Common myeloid progenitor, CD34-positive (primary cell): Measurements from ENCODE around the gene SCMH1.

Experiments
- CTCF ChIA-PET: fragments of 350-600 bp; sonication (Branson Sonifier 250); formaldehyde crosslinking; loops from one replicate; lab custom pipeline; 2021; ENCODE audit warnings: antibody characterized with exemption; lab: Charles Lee
- POLR2A ChIA-PET: fragments of 350-600 bp; sonication (Branson Sonifier 250); formaldehyde crosslinking; loops from one replicate; lab custom pipeline; 2021; ENCODE audit warnings: antibody characterized with exemption; lab: Charles Lee
- DNase-seq, 3 donors: peaks; one replicate each; pipeline versions ENCODE4 v3.0.0 to v3.0.0-alpha.2; 2013
- H3K27ac ChIP-seq, 2 experiments: 1 replicate in 1 of 2; 2 replicates in 1 of 2; pipeline ENCODE4 v1.7.0; 2013; ENCODE audit warnings: inconsistent platforms in 2 of 2, low read length in 2 of 2, mild to moderate bottlenecking in 2 of 2, low read depth in 1 of 2, moderate library complexity in 1 of 2; ENCODE audit not compliant: severe bottlenecking in 2 of 2, insufficient read depth in 1 of 2, poor library complexity in 1 of 2
- H3K27me3 ChIP-seq, 5 experiments: replicated peaks in 2 of 5; 1 replicate in 3 of 5; 2 replicates in 2 of 5; pipeline versions ENCODE4 v1.6.1 to v1.7.0; 2013; ENCODE audit warnings: low read length in 4 of 5, mild to moderate bottlenecking in 2 of 5, moderate library complexity in 2 of 5, inconsistent platforms in 1 of 5; ENCODE audit not compliant: insufficient read depth in 5 of 5, control insufficient read depth in 4 of 5
- H3K36me3 ChIP-seq, 4 experiments: 1 replicate in 2 of 4; 2 replicates in 2 of 4; pipeline versions ENCODE4 v1.6.1 to v1.7.0; 2013; ENCODE audit warnings: low read length in 3 of 4, control low read depth in 1 of 4, mild to moderate bottlenecking in 1 of 4; ENCODE audit not compliant: control insufficient read depth in 4 of 4, insufficient read depth in 4 of 4
- H3K4me1 ChIP-seq, 4 experiments: 1 replicate in 3 of 4; 2 replicates in 1 of 4; pipeline versions ENCODE4 v1.6.1 to v1.7.1; 2013; ENCODE audit warnings: low read length in 3 of 4, mild to moderate bottlenecking in 3 of 4, control low read depth in 1 of 4, inconsistent platforms in 1 of 4, moderate library complexity in 1 of 4; ENCODE audit not compliant: control insufficient read depth in 4 of 4, insufficient read depth in 4 of 4; ENCODE audit errors: control extremely low read depth in 1 of 4
- H3K4me3 ChIP-seq, 7 experiments: 1 replicate in 4 of 7; 2 replicates in 3 of 7; pipeline versions ENCODE4 v1.5.1 to v1.7.0; 2013; ENCODE audit warnings: mild to moderate bottlenecking in 7 of 7, low read length in 6 of 7, moderate library complexity in 6 of 7, inconsistent platforms in 2 of 7, low read depth in 2 of 7, control low read depth in 1 of 7; ENCODE audit not compliant: insufficient read depth in 4 of 7, control insufficient read depth in 1 of 7; ENCODE audit errors: extremely low read depth in 1 of 7
- H3K9me3 ChIP-seq, 5 experiments: 1 replicate in 4 of 5; 2 replicates in 1 of 5; pipeline versions ENCODE4 v1.6.1 to v1.7.1; 2013; ENCODE audit warnings: low read length in 4 of 5, mild to moderate bottlenecking in 2 of 5, inconsistent platforms in 1 of 5, low read depth in 1 of 5, moderate library complexity in 1 of 5; ENCODE audit not compliant: control insufficient read depth in 4 of 5, insufficient read depth in 2 of 5; ENCODE audit errors: control extremely low read depth in 1 of 5
- WGBS: methylation state at CpG from one replicate; pipeline ENCODE4 v1.1.5; 2013; ENCODE audit not compliant: insufficient coverage; 5-methylcytosine and 5-hydroxymethylcytosine counted together

The SCMH1 gene

DNA sequence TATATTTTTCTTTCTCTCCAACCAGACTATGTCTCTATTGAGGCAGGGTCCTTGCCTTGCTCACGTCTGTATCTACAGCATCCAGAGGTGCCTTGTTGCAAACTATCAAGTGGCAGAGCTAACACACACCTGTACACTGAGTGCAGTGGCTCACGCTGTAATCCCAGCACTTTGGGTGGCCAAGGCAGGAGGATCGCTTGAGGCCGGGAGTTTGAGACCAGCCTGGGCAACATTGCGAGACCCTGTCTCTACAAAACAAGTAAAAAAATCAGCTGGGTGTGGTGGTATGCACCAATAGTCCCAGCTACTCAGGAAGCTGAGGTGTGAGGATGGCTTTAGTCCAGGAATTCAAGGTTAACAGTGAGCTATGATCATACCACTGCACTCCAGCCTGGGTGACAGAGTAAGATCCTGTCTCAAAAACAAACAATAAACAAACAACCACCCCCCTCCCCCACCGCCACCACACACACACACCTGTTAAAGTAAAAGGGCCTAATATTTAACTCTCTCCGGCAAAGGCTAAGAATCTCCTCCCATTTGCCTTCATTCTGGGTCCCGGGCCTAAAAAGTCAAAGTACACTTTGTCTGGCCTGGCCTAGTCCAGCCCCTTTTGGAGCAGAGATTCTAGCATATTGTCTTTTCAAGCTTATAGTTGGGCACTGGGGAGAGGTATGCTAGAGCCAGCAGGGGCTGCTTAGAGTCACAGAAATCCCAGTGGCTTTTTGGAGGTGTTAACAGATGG lies 211.1 kb downstream of the SCMH1 start:
- no peaks in the 10 kb centered on the region for H3K4me1 ChIP-seq
- DNase-seq, result no peak
- peaks cover 28 to 90% (median 63%) of the 10 kb centered on the region in 4 experiments for H3K36me3 ChIP-seq
- no peak overlapping the region for H3K4me3 ChIP-seq
- H3K9me3 ChIP-seq, result no peaks in the 10 kb centered on the region
- 98% methylated on average over 8 of the region's 8 CpGs for WGBS
- no peak overlapping the region for H3K27ac ChIP-seq
- H3K27me3 ChIP-seq, result no peaks in the 10 kb centered on the region
- POLR2A ChIA-PET, result no interaction called here
- CTCF ChIA-PET, result no interaction called here

DNA sequence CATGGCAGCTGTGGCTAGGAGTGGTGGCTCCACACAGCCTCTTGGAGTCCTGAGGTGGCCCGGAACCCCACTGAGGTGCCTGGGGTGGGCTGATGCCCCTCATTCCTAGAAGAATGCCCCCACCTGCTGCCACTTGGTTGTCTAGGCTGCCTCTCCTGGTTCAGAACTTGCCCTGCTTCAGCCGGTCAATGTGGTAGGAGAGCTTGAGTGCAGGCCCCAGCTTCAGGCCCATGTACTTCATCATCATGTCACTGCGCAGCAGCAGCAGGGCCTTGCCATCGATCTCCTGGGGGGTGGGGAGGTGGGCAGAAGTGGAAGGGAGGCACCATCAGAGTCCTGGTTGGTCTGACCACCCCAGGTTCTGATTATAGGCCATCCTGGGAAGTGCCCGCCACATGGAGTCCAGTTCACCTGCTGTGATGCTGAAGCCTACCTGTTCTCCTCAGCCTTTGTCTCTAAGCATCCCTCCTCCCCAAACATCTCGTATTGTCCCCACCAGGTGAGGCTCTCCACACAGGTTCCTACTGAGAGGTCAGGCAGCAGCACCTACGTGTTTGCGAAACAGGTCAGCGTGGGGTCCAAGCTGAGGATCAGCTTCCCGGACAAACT lies 214.0 kb downstream of the SCMH1 start:
- no peak overlapping the region for H3K27ac ChIP-seq
- no peak overlapping the region for H3K4me3 ChIP-seq
- H3K36me3 ChIP-seq, result peaks cover 22 to 82% (median 53%) of the 10 kb centered on the region in 4 experiments
- WGBS, result 94% methylated on average over 8 of the region's 10 CpGs
- no peaks in the 10 kb centered on the region for H3K27me3 ChIP-seq
- H3K4me1 ChIP-seq, result no peaks in the 10 kb centered on the region
- ChIA-PET CTCF (no interaction called here), POLR2A (no interaction called here)
- H3K9me3 ChIP-seq, result no peaks in the 10 kb centered on the region
- no peak for DNase-seq

DNA sequence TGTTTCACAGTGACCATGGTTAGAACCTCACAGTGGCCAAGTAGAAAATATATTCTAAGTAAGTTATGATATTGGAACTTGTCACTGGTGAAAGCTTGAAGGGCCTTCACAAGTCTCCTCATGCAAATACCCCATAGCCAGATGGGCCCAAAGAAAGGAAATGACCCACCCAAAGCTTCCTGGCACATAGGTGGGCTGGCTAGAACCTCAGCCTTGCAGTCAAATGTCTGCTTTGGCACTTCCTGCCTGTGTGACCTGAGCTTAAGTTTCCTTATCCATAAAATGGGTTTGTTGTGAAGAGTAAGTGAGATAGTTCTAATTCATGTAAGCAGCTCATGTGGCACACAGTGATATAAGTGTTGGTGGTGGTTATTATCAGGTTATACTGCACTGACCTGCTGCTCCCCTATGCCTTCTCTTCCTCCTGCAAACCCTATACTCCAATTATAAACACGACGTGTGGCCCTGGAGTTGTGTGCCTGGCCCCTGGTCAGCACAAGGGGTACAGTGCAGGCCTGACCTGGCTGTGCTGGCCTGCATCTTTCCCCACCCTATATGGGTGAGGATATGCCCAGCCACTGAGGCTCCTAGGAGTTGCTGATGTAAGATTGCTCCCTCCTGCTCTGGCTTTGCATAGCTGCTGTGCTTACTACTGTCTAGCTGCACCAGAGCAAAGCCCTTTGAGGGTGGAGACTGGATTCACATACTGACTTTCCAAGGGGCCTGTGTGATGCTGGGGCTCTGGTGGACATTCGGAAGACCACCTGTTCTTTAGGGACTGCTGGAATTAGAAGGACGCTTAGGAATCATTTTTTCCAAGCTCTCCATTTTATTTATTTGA lies 215.9 kb downstream of the SCMH1 start:
- no peak for DNase-seq
- peaks cover 16 to 74% (median 48%) of the 10 kb centered on the region in 4 experiments for H3K36me3 ChIP-seq
- POLR2A ChIA-PET, result no interaction called here

DNA sequence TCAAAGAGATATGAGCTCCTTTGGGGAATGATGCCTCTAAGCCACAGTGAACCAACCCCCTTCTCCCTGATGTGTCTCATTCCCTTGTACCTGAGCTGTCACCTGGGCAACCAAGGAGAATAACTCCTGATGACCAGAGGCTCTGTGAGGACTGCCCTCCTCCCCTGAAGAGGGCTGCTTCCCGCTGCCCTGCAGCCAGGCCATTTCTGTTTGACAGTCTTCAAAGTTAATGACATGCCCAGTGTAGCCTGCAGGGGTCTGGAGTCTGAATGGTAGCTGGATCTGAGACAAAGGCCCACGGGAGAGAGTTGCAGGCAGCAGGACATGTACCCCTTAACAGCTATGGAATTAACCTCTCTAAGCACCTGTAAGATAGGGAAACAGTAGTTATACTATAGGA lies 217.2 kb downstream of the SCMH1 start:
- no peaks in the 10 kb centered on the region for H3K27me3 ChIP-seq
- ChIA-PET CTCF (interaction anchor here (1.2 kb wide), 1 partner anchor 27 kb away, joined by 3 read pairs; no protein-coding TSS in a partner anchor), POLR2A (no interaction called here)
- no peaks in the 10 kb centered on the region for H3K9me3 ChIP-seq
- 90% methylated on average over 2 of the region's 2 CpGs for WGBS
- no peak for DNase-seq
- no peak overlapping the region for H3K27ac ChIP-seq
- H3K4me1 ChIP-seq, result peaks cover 0 to 5% (median 0%) of the 10 kb centered on the region in 4 experiments
- no peak overlapping the region for H3K4me3 ChIP-seq
- H3K36me3 ChIP-seq, result peaks cover 12 to 63% (median 42%) of the 10 kb centered on the region in 4 experiments

More for the DNA sequence above, 215.9 kb downstream of the SCMH1 start:
- Histone ChIP-seq H3K27me3 (no peaks in the 10 kb centered on the region), H3K4me1 (peaks cover 0 to 5% (median 0%) of the 10 kb centered on the region in 4 experiments), H3K4me3 (no peak overlapping the region), H3K9me3 (no peaks in the 10 kb centered on the region), H3K27ac (no peak overlapping the region)
- CTCF ChIA-PET, result no interaction called here
- 97% methylated on average over 4 of the region's 4 CpGs for WGBS

DNA sequence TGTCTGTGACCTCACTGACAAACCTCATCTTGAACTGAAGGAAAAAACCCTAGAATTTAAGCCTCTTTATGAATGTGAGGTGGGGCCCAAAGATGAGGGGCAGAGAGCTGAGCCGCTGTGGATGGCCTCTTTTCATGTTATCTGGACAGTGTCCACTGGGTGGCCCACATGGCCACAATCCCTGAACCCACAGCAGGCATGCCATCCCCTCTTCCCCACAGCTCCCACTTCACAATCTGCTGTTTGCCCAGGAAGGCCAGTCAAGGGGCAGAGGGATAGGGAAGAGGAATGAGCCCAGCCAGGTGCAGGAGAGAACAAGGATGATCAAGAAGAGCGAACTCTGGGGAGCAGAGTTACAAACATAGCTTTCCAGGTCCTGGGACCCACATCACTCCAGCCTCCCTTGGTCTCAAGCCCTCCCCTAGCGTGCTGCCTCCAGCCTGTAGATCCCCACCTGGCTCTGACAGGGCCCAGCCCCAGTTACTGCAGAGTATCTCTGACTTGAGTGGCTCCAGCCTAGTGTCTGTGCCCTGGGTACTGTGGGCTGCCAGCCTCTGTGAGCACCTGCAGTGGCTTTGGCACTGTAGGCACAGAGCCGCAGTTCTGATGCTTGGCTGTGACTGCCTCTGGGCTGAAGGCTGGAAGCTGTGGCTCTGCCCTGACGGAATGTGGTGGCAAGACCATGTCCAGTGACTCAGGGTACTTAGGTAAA lies 218.7 kb downstream of the SCMH1 start:
- no peak overlapping the region for H3K27ac ChIP-seq
- no peaks in the 10 kb centered on the region for H3K9me3 ChIP-seq
- ChIA-PET POLR2A (no interaction called here), CTCF (interaction anchor here (0.9 to 2.9 kb wide), 3 partner anchors 19 to 37 kb away, joined by 3 to 10 read pairs (median 3); no protein-coding TSS in a partner anchor)
- 100% methylated on average over 3 of the region's 5 CpGs for WGBS
- no peaks in the 10 kb centered on the region for H3K27me3 ChIP-seq
- no peak for DNase-seq
- no peak overlapping the region for H3K4me3 ChIP-seq
- peaks cover 6 to 58% (median 39%) of the 10 kb centered on the region in 4 experiments for H3K36me3 ChIP-seq
- peaks cover 0 to 5% (median 0%) of the 10 kb centered on the region in 4 experiments for H3K4me1 ChIP-seq

DNA sequence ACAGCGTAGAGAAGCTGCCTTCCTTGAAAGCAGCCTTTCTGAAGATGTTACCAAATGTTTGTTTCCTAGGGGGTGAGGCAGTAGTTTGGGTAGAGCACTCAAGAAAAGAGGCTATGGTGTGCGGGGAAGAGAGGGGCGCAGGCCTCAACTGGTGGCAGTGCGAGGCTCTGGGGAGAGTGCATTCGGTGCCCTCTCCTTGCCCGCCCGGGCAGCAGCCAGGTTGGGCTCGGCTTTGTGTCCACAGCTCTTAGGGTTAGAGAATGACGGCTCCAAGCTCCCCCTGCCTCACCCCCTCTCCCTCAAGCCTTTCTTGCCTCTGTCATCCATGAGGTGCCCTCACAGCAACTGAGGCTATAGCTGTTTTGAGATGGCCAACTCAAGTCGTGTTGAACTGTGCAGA lies 219.7 kb downstream of the SCMH1 start:
- ChIA-PET POLR2A (no interaction called here), CTCF (interaction anchor here (0.9 to 2.9 kb wide), 2 partner anchors 18 to 38 kb away, joined by 3 to 10 read pairs; no protein-coding TSS in a partner anchor)
- H3K27me3 ChIP-seq, result no peaks in the 10 kb centered on the region
- no peaks in the 10 kb centered on the region for H3K9me3 ChIP-seq
- H3K36me3 ChIP-seq, result peaks cover 5 to 58% (median 34%) of the 10 kb centered on the region in 4 experiments
- H3K27ac ChIP-seq, result no peak overlapping the region
- DNase-seq, result no peak
- 98% methylated on average over 9 of the region's 10 CpGs for WGBS
- H3K4me3 ChIP-seq, result no peak overlapping the region
- peaks cover 0 to 5% (median 0%) of the 10 kb centered on the region in 4 experiments for H3K4me1 ChIP-seq
